Iris pigment epithelial cell (primary cell): ENCODE results near the gene CHMP1B.
"Not testable (repeated sequence)": the region's sequence is repeated elsewhere in the genome, so short reads cannot be mapped to it uniquely, and the experiment has no call there.

Source experiments
- DNase-seq: peaks from one replicate; pipeline ENCODE4 v3.0.0-alpha.2; 2011; ENCODE audit warnings: low read depth

The CHMP1B gene

DNA sequence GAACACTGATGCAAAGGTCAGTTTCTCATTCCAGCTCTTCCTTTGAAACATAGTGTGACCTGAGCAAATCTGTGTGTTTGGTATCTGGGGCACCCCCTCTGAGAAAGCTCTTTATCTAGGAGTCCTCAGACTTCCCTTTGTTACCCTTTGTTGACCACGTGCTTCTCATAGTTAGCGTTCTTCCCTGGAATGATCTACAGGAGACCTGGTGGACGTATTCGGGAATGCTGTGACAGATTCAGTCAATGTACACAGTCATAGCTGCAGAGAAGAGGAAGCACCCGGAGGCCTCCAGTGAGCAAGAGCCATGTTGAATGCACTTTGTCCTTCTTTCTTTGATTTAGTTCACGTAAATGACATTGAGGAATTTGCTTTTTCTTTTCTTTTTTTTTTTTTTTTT is 10.7 kb upstream of the CHMP1B start:
- DNase-seq = no peak

DNA sequence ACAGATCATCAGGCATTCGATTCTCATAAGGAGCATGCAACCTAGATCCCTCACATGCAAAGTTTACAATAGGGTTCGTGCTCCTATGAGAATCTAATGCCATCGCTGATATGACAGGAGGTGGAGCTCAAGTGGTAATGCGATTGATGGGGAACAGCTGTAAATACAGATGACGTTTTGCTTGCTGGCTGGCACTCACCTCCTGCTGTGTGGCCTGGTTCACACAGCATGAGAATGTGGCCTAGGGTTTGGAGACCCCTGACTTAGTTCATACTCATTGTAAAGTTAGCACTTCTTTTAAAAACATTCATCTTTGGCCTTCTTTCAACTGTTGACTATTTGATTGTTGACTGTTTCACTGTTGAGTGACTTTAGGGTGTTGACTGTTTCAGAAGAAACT is 8.7 kb upstream of the CHMP1B start:
- no peak for DNase-seq

DNA sequence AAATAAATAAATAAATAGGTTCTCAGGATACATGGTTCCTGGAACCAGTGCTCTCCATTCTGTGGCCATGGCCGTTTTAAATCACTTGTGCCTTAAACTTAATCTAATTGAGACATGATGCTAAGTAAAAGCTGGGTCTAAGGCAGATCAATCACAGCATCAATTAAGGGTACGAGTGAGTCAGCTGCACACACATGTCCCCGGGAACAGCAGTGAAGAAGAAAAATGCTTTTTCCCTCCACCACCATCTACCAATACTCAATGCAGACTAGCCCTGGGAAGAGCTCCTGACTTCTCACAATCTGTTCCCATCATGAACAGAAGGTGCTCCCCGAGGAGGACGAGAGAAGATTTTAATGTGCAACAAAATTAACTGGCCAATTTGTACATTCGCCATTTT is 6.8 kb upstream of the CHMP1B start:
- DNase-seq = no peak

DNA sequence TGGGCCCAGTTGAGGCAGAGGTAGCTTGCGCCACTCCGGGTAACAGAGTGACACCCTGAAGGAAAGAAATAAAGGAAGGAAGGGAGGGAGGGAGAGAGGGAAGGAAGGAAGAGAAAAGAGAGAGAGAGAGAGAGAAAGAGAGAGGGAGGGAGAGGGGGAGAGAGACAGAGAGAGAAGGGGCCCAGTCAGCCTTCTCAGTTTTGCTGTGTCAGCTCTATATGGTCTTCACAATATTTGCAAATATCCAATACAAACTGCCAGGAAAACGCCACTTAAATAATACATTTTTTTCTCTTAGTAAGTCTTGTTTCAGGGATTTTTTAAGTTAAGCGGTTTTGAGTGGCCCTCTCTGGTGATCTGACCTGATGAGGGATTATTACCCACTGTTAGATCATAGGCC is 5.6 kb upstream of the CHMP1B start:
- no peak for DNase-seq

DNA sequence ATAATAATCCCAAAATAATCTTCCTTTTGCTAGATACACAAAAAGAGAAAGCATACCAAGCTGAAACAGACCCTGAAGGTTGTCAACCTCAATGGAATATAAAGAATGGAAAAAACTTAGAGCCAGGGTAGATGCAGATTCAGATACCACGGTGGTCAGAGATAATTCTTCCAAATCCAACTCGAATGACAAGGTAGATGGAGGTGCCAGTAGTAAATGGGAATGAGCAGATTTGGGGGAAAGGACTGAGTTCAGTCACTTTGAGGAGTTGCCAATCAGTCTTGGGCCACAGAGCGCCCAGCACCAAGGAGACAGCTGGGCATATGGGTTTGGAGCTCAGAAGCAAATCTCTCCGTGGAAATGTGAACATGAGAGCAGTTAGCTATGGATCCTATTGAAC is 3.4 kb upstream of the CHMP1B start:
- DNase-seq = no peak

DNA sequence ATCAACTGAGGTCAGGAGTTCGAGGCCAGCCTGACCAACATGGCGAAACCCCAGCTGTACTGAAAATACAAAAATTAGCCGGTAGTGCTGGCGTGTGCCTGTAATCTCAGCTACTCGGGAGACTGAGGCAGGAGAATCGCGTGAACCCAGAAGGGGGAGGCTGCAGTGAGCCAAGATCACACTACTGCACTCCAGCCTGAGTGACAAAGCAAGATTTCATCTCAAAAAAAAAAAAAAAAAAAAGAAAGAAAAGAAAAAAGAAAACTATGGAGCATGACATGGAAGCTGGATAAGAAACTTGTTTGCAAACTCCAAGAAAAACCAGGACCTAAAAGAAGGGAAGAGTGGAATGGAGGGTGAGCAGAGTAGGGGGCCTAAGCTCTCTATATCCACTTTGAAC is 1.9 kb upstream of the CHMP1B start:
- no peak for DNase-seq

DNA sequence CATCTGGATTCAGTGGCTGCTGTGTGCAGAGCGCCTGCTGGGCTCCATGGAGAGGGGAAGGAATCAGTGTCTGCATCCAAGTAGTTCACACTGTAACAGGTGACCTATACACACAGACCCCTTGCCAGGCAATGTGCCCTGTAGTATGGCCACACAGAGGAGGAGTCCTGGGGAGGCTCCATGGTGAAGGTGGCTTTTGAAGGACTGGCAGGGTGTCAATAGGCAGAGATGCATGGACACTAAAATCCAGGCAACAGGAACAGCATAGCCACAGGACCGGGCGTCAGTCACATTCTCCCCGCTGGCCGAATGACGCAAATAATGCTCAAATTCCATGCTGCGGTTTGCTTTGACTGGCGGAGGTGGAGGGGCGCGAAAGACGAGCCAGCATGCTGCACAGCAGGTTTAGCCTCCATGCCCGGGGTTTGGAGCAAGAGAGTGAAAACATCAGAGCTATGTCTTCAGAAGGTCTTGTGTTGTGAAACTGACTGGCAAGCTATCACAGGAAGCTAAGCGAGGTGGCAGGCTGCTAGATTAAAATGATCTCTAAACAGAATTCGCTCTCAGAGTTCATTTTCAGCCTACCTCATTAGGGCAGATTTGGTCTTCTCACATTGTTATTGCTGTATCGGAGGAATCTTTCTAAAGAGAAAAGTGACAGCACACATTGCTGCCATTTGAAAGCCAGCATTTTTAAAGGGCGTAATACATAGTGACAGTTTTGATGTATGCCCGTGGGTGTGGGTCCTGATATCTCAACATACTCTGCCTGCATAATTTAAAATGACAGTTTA is 1.2 kb upstream of the CHMP1B start:
- peak; percentile 94 for DNase-seq

DNA sequence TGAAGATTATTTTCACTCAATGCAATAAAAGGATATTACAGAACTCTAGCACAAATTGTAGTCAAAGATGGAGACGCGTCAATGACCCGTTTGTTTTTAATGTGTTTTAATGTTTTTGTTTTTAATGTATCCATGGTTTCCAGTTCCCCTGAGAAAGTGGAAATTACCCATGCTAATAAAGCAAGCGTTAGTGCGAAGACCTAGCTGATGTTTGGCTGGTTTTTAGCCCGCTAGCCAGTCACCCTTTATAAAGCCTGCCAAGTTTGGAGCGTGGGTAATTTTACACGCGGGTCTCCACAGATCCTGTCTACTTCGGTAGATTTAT is 430 bp upstream of the CHMP1B start:
- DNase-seq = peak; percentile 77

DNA sequence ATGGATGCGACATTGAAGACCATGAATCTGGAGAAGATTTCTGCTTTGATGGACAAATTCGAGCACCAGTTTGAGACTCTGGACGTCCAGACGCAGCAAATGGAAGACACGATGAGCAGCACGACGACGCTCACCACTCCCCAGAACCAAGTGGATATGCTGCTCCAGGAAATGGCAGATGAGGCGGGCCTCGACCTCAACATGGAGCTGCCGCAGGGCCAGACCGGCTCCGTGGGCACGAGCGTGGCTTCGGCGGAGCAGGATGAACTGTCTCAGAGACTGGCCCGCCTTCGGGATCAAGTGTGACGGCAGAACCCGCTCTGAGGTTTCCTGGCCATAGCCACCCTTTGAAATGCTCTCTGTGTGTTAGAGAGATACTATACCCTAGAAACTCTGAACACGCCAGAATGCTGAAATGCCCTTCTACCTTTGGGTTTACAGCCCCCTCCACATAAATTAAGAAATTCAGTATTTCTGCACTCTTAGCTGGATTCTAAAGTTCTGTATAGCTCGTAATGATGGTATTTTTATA is 659 bp downstream of the CHMP1B start:
- peak; percentile 46 for DNase-seq

DNA sequence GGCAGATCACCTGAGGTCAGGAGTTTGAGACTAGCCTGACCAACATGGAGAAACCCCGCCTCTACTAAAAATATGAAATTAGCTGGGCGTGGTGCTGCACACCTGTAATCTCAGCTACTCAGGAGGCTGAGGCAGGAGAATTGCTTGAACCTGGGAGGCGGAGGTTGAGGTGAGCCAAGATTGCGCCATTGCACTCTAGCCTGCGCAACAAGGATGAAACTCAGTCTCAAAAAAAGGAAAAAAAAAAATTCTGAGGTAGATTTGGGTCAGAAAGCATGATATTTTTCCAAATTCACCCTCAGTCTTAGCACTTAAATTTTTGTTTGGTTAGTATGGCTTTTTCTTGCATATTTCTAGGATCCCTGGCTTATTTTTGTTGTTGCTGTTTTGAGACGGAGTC is 3.3 kb downstream of the CHMP1B start:
- not testable (repeated sequence) for DNase-seq

DNA sequence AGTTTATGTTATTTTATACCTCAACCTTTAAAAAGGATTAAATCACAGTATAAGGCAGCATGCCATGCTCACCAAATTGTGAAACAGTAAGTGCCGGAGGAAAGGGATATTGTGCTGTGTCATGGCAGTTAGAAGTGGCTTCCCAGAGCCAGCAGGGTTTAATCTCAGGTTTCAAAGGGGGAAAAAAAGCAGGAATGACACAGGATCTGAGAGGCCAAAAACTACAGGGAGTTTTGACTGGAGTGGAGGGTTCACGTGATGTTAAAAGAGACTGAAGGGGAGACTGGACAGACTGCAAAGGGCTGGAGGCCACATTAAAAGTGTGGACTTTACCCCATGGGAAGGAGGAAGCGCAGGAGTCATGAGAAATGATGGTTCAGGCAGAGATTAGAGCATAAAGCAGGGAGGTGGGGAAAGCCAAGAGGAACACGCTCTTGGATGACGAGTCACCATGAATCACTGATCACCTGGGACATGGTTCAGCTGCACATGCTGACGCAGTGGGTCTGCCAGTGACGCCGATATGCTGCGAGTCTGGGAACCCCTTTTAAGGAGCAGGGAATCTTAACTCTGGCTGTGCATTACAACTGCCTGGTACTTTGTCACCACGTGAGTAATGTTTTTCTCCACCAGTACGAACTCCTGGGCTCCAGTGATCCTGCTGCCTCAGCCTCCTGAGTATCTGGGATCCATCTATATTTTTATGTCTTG is 6.1 kb downstream of the CHMP1B start:
- peak; percentile 99 for DNase-seq

DNA sequence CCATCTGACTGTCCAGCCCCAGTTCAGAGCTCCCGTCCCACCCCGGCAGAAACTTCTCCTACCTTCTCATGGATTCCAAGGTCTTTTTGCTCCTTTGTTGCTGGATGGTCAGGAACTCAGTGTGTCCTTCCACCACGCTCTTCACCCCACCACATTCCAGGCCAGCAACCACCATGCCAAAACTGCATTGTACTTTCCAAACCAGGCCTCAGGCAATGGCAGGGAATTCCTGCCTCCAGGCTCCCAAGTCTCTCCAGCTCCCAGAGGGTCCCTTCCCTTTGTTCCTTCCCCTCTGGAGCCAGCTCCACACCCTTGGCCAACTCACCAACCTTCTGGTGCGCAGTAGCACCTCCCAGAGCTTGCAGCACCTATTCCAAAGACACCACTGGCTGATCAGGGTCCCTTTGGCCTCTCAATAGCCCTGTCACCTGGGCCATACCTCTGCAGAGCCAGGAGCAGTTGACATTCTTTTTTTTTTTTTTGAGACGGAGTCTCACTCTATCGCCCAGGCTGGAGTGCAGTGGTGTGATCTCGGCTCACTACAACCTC is 8.1 kb downstream of the CHMP1B start:
- no peak for DNase-seq

DNA sequence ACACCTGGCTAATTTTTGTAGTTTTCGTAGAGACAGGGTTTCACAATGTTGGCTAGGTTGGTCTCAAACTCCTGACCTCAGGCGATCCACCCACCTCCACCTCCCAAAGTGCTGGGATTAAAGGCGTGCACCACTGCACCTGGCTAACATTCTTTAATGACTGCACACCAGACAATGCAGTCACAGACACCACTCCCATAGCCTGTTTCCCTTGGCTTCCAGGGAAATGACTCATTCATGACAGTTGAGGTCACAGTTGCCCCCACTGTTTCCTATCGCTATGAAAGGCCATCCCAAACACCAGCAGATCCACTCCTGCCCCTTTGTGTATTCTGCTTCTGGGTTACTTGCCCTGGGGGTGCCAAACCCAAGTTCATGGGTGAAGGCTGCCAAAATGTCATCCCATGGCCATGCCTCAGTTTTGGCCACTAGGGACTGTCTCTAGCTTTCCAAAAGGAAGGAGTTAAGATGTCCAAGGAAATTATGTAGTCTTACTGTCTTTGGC is 8.7 kb downstream of the CHMP1B start:
- DNase-seq = peak; percentile 66

DNA sequence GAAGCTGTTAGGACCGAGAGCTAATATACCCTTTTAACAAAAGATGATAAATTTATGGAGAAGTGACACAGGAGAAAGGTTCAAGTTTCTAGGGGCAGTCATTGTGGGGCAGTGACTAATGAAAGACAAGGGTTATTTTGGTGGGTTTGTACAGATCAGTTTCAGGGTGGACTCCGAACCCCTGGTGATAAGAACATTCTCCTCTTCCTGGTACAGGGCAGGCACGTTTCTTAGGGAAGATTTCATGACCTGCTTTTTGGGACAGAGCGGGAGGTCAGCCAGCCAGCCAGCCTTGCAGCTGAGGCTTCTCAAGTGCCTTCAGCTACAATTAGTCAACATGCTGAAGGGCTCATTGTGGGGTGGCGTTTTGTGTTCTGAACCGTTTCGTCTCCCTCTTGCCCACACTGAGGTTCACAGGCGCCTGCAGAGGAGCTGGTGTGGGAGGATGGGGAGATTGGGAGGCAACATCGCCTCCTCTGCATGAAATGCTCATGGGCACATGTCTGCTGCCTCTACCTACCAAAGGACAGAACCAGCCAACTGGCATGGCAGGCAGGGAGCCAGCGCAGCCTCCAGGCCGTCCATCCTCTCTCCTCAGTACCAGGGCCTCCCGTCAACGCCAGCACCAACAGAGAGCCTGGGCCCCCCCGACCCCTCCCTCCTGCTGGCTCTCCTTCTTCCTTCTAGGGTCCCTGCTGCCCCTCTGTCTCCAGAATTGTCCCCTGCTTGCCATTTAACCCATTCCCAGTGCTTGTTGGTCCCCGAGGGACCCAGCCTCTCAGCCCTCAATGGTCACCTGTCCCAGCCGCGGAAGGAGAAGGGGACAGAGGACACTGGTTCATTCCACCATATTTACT is 9.6 kb downstream of the CHMP1B start:
- DNase-seq = no peak

DNA sequence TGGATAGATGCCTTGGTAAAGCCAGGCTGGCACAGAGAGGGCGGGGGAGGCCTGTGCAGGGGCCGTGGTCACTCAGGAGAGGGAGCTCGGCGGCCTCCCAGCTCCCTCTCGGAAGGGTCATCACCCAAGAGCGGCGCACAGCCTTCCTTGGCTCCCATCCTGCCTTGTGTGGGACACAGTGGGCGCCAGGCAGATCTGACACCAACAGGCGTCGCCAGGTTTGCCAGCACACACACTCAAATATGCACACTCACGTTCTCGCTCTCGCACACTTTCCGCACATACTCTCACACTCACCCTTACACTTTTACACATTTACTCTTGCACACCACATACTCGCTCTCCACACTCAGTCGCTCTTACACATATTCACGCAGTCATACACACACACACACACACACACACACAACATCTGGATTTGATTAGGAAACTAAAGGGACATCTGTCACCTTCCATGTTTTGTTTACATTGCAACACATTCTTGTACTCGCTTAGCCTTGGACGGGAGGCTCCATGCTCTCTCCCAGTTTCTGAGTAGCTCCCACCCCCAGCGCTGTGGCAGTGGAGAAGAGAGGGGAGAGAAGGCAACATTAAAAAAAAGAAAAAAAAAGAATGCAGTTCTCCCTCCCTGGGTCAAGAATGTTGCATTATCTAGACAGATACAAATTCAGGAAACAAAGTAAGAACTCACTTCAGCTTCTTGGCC is 10.5 kb downstream of the CHMP1B start:
- DNase-seq = no peak

DNA sequence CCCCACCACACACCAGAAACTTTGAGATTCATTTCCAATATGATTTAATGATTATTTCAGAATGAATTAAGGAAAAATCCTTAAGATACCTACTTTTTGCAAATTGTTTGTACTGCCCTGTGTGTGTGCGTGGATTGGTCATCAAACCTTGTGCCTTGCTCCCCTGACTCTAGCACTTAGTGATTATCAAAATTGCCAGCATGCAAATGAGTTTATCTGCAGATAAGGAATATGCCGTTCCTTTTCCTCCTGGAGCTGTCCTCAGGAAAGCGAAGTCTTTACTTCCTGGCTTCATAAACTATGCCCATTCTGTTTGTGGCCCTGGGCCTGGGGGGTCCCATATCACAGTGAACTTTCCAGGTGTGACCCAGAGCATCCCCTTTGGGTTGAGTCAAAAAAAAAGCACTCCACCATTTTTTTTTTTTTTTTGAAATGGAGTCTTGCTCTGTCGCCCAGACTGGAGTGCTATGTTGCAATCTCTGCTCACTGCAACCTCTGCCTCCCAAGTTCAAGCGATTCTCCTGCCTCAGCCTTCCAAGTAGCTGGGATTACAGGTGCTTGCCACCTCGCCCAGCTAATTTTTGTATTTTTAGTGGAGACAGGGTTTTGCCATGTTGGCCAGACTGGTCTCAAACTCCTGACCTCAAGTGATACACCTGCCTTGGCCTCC is 11.4 kb downstream of the CHMP1B start:
- DNase-seq = no peak

DNA sequence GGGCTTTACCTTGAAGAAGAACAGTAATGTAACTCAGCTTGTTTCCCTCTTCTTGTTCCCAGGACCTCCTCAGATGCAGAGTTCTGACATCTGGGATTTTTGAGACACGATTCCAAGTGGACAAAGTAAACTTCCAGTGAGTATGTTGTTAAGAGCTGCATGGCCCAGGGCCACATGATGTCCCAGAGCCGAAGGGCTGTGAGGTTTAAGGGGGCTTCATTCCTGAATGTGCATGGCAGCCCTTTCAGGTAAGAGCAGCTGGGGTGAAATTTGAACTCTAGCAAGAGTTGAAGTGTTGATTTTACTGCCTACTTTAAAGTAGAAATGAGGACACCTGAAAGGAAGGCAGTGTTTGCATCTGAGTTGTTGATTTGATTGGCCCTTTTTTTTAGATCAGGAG is 13.3 kb downstream of the CHMP1B start:
- no peak for DNase-seq

DNA sequence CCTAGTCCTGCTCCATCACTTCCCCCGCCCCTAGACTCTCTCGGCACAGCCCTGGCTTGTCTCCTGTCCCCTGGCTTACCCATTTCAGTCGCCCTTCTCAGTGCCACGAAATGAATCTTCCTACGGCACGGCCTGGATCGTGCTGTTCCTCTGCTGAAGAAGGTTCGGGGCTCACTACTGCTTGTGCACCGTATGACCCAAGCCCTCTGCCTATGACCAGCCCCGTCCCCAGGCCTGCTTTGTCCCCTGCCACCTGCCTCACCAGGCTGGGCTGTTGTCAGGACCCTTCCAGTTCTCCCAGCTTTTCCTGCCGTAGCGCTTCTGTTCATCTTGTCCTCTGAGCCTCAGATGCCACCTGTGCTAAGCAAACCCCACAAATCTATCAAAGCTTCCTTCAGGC is 13.9 kb downstream of the CHMP1B start:
- no peak for DNase-seq

DNA sequence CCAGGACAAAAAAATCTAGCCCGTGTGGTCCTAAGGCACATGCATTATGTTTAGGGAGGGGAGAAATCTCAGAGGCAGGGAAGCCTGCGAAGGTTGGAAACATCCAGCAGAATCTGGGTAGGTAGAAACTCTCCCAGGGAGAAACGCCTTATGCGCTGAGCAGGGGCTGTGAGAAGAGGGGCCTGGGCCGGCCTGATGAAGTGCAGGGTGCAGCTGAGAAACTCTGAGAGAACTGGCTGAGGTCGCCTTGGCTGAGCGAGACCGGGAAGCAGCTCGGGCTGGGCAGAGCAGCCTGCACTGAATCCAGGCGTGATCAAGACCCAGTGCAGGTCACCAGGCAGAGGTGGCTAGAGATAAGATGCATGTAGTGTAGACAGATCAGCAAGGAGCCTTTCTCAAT is 15.1 kb downstream of the CHMP1B start:
- no peak for DNase-seq

DNA sequence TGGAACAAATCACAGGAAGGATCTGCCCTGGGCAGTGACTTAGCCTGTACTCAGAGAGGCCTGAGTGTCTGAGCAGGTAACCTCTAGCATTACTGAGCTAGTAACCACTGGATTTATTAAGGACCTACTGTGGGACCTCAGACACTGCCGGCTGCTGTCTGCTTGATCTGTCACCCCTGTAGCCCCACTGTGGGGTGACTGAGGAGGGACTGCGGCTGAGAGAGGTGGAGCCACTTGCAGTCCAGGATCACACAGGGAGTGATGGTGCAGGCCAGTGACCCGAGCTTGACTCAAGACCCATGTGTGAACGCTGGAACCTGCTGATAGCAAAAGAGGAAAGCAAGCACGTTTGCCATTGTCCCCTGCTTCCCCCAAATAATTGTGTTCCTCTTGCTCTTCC is 15.6 kb downstream of the CHMP1B start:
- DNase-seq = no peak

DNA sequence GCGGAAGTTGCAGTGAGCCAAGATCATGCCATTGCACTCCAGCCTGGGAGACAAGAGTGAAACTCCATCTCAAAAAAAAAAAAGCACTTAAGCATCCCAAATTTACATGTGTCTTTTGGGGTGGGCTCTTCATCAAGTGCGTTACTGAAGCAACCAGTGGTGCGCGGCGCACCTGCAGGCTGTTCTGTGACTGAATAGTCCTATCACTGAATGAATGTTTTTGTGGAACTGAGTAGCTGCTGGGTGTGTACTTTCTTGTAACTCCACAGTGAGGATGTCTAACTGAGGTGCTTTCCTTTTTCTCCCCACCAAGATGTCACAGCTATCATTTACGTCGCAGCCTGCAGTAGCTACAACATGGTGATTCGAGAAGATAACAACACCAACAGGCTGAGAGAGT is 17.0 kb downstream of the CHMP1B start:
- DNase-seq = no peak
